GM13977 (cell line): Measurements from ENCODE around the gene FGGY.

Experiments
- DNase-seq: peaks from one replicate; pipeline ENCODE4 v3.0.0; 2012; ENCODE audit warnings: low spot score
- in situ Hi-C: fragments of 300-500 bp; cut with MboI; formaldehyde crosslinking; loops from one replicate; pipeline ENCODE4 v1.12.0; 2022; ENCODE audit warnings: low sequenced_read_pairs, low pct_unique_long_range_greater_than_20kb, mixed read lengths, inconsistent platforms; ENCODE audit not compliant: unreplicated experiment
- TF ChIP-seq, protein P1 (sequence below): IDR thresholded peaks from 2 replicates; pipeline ENCODE4 v1.5.1; 2012; ENCODE audit warnings: mild to moderate bottlenecking, control low read depth; ENCODE audit not compliant: insufficient read depth; ENCODE audit errors: extremely low read depth, missing control alignments

FGGY gene

DNA sequence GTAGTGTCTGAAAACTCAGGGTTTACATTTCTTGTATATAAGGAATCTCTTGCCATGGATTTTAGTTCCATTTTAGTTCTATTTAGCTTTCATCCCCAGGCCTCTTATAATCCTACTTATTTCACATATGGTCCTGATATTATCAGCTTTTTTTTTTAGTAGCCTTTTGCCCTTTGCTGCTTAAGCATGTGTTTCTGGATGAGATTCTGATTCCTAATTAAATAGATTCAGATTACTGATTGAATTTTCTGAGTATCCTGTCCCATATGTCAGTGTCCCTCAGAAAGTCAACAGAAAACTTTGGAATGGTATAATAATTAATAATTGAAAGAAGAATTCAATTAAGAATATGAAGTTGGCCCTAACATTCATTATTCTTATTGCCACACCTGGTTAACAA is 383.1 kb downstream of the FGGY start:
- TF ChIP-seq, protein P1, sequence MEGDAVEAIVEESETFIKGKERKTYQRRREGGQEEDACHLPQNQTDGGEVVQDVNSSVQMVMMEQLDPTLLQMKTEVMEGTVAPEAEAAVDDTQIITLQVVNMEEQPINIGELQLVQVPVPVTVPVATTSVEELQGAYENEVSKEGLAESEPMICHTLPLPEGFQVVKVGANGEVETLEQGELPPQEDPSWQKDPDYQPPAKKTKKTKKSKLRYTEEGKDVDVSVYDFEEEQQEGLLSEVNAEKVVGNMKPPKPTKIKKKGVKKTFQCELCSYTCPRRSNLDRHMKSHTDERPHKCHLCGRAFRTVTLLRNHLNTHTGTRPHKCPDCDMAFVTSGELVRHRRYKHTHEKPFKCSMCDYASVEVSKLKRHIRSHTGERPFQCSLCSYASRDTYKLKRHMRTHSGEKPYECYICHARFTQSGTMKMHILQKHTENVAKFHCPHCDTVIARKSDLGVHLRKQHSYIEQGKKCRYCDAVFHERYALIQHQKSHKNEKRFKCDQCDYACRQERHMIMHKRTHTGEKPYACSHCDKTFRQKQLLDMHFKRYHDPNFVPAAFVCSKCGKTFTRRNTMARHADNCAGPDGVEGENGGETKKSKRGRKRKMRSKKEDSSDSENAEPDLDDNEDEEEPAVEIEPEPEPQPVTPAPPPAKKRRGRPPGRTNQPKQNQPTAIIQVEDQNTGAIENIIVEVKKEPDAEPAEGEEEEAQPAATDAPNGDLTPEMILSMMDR, result no peak
- no peak for DNase-seq
- in situ Hi-C loops, result no loop called here

DNA sequence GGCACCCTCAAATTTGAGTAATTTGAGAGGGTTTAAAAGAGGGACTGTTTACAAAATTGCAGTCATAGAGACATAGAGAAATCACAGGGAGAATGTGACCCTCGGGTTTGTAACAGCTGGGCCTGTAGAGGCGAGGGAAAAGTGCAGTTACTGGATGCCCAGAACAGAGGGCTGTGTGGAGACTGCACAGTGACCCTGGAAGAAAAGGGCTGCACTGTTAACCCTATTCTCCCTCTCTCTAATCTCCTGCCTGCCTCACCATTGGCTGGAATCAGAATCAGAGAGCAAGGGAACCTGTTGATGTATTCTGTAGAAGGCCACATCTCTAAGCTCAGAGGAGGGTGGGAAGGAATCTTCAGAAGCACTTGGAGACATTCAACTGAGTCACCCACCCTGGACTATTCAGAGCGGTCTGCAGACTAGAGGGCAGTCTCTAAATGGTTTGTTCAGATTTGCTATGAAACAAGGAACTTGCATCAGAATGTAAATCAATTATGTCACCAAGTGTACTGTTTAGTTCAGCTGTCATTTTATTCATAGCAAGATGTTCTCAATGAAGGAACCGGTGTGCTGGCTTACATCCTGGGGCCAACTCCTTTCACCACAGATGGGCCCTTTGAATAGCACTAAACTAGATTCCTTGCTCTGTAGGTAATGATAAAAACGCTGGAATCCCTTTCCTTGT is 385.6 kb downstream of the FGGY start:
- TF ChIP-seq, protein P1, result no peak
- no peak for DNase-seq
- in situ Hi-C loops, result no loop called here

DNA sequence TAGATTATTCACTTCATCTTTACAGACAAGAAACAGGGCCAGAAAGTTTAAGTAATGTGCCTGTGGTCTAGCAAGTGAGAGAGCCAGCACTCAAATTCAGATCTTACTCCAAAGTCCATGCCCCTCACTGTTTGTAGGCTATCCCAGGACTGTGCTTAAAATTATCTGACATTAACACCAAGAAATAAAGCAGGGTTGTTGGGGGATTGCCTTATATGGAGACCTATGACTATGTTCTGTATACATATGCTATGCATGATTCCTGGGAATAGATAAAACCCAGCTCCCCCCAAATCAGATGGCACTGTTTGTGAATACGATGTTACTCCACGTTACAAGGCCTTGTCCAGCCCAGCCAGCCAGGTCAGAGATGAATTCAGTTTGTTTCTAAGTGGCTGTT is 386.3 kb downstream of the FGGY start:
- TF ChIP-seq, protein P1, result no peak
- DNase-seq, result no peak
- in situ Hi-C loops, result no loop called here

- in situ Hi-C loops, result no loop called here
- DNase-seq, result no peak
These were observed 387.8 kb downstream of the FGGY start for GRCh38 chr1:59684698-59685097.

DNA sequence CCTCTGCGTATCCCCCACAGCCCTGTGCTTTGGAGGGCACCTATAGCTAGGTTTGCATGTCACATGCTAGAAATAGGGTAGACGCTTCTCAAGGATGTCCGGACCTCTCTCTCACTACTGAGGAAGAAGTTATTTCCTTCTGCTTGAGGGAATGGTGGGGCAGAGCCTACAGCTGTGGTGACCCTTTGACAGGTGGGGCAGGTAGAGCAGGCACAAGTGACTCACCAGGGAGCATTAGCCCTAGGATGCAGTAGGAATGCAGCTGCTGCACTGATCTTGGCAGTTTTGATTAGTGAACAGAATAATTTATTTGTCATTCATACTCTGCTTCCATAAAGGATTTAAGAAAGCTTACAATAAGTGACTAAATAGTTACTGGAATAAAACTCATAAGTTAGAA is 388.2 kb downstream of the FGGY start:
- TF ChIP-seq, protein P1, result no peak
- DNase-seq, result no peak
- in situ Hi-C loops, result no loop called here

More at GRCh38 chr1:59684698-59685097, 387.8 kb downstream of the FGGY start:
- TF ChIP-seq, protein P1, result no peak

DNA sequence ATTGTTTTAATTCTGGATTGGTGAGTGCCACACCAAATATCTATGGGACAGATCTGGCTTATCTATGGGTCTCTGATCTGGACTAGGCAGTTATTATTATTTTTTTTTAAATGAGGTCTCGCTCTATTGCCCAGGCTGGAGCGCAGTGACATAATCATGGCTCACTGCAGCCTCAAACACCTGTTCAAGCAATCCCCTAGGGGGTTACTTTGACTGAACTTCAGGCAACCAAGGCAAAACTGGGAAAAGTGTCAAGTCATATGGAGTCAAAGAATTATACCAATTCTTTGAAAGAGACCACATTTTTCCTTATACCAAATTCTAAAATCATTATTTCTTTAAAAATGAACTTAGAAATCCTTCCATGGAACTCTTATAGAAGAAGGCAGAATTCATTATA is 388.8 kb downstream of the FGGY start:
- DNase-seq, result no peak
- in situ Hi-C loops, result no loop called here
- TF ChIP-seq, protein P1, result no peak

DNA sequence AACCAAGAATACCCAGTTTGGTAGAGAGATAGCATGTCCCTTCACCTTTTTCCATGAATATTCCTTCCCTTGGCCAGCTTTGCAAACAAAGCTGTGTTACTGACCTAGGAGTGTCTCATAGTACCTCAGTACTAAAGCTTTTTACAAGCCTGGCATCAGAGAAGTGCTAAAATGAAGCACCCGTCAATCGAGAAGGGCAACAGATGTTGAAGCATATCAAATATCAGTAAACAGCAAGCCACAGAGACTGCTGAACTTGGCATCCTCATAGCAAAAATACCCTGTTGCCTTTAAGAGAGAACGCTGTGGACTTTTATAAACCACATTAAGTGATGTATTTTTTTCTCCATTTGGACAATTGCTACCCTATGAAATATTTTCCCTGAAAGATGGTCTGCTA is 389.3 kb downstream of the FGGY start:
- DNase-seq, result no peak
- TF ChIP-seq, protein P1, result no peak
- in situ Hi-C loops, result no loop called here
